HG02840 (cell line): ENCODE results near the gene ADSS1.

Source experiments
- ATAC-seq: cut with Tn5 transposase; IDR thresholded peaks from one replicate; pipeline ENCODE4 v1.9.1; 2021; ENCODE audit warnings: mild to moderate bottlenecking, moderate library complexity, moderate number of reproducible peaks; ENCODE audit not compliant: unreplicated experiment, low FRiP score

Gene ADSS1

GRCh38 chr14:104723651-104724406 lies at the start of gene ADSS1:
TSS of gene ADSS1 (plus strand) at chr14:104724229. CDS start at chr14:104724271, 42 bp downstream.
- no peak for ATAC-seq

- ATAC-seq: no peak
Measured at GRCh38 chr14:104675447-104675846, 48.6 kb upstream of the ADSS1 start.

GRCh38 chr14:104676130-104676693 lies 47.8 kb upstream of the ADSS1 start:
- no peak for ATAC-seq

- ATAC-seq: peak; percentile 34
Measured at GRCh38 chr14:104676694-104677511, 47.1 kb upstream of the ADSS1 start.

GRCh38 chr14:104677512-104678332 lies 46.3 kb upstream of the ADSS1 start:
- ATAC-seq: peak; percentile 45

- ATAC-seq: peak; percentile 2
Measured at GRCh38 chr14:104678346-104678745, 45.7 kb upstream of the ADSS1 start.

- no peak for ATAC-seq
Measured at GRCh38 chr14:104678901-104679705, 44.9 kb upstream of the ADSS1 start.

GRCh38 chr14:104680056-104680805 lies 43.8 kb upstream of the ADSS1 start:
- no peak for ATAC-seq

- ATAC-seq: no peak
Measured at GRCh38 chr14:104680806-104681688, 43.0 kb upstream of the ADSS1 start.

GRCh38 chr14:104681689-104682074 lies 42.3 kb upstream of the ADSS1 start:
- no peak for ATAC-seq

GRCh38 chr14:104682107-104682593 lies 41.9 kb upstream of the ADSS1 start:
- ATAC-seq: no peak

GRCh38 chr14:104683653-104684448 lies 40.2 kb upstream of the ADSS1 start:
- ATAC-seq: no peak

- no peak for ATAC-seq
Measured at GRCh38 chr14:104684449-104684821, 39.6 kb upstream of the ADSS1 start.

GRCh38 chr14:104685216-104685997 lies 38.6 kb upstream of the ADSS1 start:
- ATAC-seq: no peak

GRCh38 chr14:104685998-104686610 lies 37.9 kb upstream of the ADSS1 start:
- ATAC-seq: no peak
